Mammary epithelial cell (primary cell): ENCODE measurements around the gene TRIO.

Experiments
- CTCF ChIP-seq, 2 donors: IDR thresholded peaks in 1 of 2; conservative IDR thresholded peaks in 1 of 2; 2 replicates each; pipeline ENCODE4 v1.5.1; 2011 to 2012; ENCODE audit warnings: inconsistent platforms in 2 of 2, low read length in 2 of 2, mild to moderate bottlenecking in 2 of 2, control low read depth in 1 of 2, low read depth in 1 of 2; ENCODE audit not compliant: insufficient read depth in 1 of 2; ENCODE audit errors: extremely low read depth in 1 of 2
- EZH2 ChIP-seq: IDR thresholded peaks from 2 replicates; pipeline ENCODE4 v1.6.1; 2012; ENCODE audit warnings: low read length, inconsistent platforms, borderline replicate concordance

- no peak for TF ChIP-seq CTCF (conservative IDR thresholded peaks at IDR 0.05 in 1 of 2, IDR thresholded peaks at IDR 0.05 in 1 of 2; ENCODE audit: extremely low read depth in 1 of 2, insufficient read depth in 1 of 2, low read depth in 1 of 2, low read length in 2 of 2)
- no peak for TF ChIP-seq EZH2
These were observed 115.7 kb downstream of the TRIO start for GRCh38 chr5:14258840-14259239.
